ENCODE results near the gene LDB2. TPM values are rescaled to one million over a fixed set of nuclear protein-coding genes. Genes with fewer than 3 reads are reported as not detected.

The LDB2 gene
- polyA plus RNA-seq, 1 donor = 41.2 TPM

DNA sequence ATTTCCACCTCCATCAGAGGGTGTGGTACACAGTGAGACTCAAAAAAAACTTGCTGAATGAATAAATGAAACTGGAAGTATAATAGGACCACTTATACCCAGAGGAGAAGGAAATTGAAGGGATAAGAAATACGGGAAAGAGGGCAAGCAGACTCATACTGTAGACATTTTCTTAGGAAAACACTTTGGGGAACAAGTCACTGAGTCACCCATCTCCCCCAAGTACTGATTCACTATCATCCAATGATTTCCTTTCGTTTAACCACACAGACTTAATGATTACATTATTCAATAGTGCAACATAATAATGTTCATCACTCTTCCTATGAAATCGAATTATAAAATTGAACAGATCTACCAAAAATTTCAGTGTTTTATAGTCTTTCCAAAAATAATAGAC is 97.1 kb downstream of the LDB2 start:
- no peak for DNase-seq

DNA sequence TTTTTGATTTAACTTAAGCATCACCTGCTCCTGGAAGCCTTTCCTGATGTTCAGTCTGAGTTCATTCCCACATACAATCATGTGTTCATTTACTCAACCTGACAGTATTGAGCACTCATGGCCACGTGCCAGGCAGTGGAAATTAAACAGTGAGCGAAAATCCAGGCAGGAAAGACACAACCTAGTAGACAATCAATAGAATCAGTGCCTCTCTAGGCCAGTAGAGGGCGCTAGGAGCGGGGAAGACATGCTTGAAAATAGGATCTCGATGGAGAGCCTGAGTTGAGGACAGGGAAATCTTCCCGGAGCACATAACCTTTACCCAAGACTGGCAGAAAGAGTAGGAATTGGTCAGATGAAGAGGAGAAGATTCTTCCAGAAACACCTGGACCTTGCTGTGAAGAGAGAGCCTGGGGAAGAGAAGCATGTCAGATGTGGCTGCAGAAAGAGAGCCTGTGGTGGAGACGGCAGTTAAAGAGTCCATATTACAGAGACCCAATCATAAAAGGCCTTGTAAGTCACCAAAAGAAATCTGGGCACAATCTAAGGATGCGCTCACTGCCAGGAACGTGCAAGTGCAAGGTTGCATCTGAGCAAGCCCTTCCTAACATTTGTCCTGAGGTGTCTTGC is 103.5 kb downstream of the LDB2 start:
- peak; percentile 43 for DNase-seq

DNA sequence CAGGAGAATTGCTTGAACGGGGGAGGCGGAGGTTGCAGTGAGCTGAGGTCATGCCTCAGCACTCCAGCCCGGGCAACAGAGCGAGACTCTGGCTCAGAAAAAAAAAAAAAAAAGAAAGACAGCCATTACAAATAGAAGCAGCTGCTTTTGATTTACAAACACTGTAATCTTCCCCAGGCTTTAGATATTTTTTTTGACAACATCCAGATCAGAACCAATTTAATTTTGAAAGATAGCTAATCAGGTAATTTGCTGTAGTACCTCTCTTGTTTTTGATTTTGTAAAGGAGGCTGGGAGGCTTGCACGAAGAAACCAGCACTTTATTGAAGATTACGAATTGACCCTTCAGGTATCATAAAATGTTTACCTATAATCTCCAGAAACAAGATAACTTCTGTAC is 107.0 kb downstream of the LDB2 start:
- DNase-seq = no peak

GRCh38 chr4:16790508-16790907 is 107.9 kb downstream of the LDB2 start:
- no peak for DNase-seq

DNA sequence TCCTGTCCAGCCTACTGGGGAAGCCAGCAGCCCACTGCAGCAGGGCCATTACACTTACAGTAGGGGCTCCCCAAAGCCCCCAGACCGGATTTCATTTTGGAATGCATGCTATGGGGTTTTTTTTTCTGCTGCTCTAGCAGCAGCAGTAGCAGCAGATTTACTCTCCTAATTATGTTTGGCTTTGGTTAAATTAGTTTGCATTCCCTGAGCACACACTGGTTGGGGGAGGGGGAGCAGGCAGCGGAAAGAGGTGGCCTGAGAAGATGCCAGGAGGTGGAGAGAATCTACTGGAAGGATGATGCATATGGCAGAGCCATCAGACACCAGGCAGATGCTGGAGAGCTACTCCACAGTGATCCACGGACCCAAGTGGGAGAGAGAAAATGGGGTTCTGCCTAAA is 109.6 kb downstream of the LDB2 start:
- DNase-seq = no peak

DNA sequence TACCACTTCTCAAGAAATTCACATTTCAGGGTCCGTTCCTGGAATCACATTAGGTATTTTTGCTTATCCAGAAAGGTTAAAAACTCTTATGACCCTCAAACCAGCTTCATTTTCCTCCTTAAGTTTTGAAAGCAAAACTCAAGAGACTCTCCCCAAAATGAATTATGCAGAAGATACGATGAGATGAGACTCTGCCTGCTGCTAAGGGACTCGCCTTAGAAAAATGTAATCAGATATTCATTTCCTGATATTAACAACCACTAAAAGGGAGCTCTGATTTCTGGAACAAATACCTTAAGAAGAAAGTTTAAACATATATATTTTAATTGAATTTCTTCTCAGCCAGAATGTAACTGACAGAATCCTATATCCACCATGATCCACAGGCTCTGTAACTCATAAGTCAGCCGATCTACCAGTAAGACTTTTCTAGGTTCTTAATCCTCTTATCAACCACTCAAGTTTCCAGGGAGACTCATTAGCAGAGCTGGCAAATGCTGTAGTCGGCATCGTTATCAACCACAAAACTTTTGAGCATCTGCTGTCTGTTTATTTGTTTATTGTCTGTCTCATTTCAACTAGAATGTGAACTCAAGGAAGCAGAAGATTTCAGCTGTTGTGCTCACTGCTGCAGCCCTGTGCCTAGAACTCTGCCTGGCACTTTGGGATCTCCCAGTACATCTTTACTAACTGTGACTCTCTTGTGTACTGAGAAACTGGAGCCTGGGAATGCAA is 112.5 kb downstream of the LDB2 start:
- DNase-seq = no peak

GRCh38 chr4:16783119-16783518 is 115.3 kb downstream of the LDB2 start:
- DNase-seq = no peak

DNA sequence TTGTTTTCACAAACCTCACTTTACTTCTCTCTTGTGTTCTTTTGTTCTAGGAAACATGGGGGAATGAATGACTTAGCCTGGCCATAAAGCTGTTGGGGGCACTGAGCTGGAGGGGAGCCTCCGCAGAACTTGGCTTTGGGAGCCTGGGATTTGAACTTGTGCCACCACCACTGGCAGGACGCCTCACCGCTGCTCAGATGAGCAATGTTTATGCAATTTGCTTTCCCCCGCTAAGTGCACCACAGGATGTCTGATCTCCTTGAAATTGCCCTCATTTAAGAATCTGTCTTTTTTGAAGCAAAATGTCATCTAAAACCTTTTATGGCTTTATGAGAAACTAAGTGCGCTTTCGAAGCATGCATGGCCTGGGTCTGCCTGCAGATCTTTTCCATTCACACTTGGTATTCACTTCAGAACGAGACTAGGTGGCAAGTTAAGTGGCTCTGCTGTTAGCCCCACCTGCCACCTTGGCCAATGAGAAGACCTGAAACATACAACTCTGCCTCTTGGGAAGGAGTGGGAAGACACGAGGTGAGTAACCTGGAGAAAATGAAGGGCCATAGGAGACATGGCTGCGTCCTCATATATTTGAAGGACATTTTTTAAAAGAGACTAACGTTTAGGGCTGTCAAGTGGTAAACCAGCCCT is 119.3 kb downstream of the LDB2 start:
- no peak for DNase-seq

- no peak for DNase-seq
Observed at GRCh38 chr4:16777726-16778125, 120.7 kb downstream of the LDB2 start.

GRCh38 chr4:16775411-16776154 is 122.9 kb downstream of the LDB2 start:
- DNase-seq = no peak

DNA sequence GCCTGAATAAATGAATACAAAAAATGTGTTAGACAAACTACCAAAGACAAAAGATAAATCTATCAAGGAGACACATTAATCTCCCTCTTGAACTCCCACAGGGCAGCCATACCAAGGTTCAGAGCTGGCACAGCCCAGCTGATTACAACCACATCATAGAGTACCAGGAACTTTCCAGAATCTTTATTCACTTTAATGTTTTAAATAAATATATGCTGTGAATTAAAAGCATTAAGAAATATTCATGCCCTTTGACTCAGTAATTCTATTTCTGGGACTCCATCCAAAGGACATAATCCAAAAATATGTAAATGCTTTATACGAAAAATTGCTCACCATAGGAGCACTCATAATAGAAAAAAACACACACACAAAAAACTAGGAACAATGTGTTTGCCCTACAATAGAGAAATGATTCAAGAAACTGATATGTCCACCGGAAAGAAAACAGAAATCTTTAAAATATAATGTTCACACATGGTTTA is 126.0 kb downstream of the LDB2 start:
- DNase-seq = peak; percentile 34

- DNase-seq = no peak
Observed at GRCh38 chr4:16770710-16771285, 127.6 kb downstream of the LDB2 start.

DNA sequence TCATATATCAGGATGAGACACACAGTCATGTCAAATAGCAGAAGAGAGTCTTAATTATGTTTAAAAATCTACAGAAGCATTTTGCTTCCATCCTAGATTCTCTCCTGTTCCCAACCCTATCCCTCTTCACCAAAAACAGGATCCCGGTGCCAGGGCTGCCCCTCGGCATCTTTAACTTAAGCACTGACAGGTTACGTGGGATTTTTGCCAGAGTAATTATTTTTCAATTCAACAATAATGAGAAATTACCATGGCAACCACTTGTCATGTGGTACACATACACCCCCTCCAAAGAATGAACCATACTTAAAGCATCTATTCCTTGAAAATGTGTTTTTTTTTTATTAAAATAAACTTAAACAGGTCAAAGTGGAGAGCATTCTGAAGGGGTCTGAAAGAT is 130.6 kb downstream of the LDB2 start:
- no peak for DNase-seq

DNA sequence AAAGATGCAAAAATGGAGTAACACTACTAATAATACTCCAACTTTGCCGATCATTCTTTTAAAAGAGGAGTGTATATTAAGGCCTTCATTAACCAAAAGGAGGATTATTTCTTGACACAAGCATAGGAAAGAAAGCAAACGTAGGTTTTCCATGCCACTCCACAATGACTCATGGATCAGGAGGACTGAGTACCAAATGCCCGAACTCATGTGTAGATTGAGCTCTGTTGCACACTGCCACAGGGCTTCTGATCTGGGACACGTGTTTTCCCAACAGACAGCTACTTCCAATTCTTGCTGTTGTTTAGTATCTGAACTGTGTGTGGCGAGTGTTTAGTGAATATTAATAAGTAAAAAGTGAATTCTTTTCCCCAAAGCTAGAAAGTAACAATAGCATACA is 131.2 kb downstream of the LDB2 start:
- DNase-seq = no peak

- no peak for DNase-seq
Observed at GRCh38 chr4:16765546-16765945, 132.9 kb downstream of the LDB2 start.

DNA sequence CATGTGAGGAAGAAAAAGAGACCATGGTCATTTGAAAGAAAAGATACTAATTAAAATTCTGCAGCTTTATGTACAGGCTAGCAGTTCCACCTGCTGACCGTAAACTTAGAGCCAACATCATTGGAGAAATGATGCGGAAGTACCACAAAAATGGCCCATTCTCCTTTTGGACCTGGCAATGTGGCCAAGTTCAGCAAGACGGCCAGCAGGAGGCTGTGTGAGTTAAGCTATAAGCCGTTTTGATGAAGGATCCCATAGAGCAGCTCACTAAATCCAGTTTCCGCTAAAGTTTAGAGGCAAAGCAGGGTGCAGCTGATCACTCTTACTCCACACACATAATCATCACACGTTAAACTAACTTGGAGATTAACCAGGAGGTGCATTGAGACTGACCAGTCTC is 133.8 kb downstream of the LDB2 start:
- no peak for DNase-seq

- no peak for DNase-seq
Observed at GRCh38 chr4:16760617-16761363, 137.7 kb downstream of the LDB2 start.

DNA sequence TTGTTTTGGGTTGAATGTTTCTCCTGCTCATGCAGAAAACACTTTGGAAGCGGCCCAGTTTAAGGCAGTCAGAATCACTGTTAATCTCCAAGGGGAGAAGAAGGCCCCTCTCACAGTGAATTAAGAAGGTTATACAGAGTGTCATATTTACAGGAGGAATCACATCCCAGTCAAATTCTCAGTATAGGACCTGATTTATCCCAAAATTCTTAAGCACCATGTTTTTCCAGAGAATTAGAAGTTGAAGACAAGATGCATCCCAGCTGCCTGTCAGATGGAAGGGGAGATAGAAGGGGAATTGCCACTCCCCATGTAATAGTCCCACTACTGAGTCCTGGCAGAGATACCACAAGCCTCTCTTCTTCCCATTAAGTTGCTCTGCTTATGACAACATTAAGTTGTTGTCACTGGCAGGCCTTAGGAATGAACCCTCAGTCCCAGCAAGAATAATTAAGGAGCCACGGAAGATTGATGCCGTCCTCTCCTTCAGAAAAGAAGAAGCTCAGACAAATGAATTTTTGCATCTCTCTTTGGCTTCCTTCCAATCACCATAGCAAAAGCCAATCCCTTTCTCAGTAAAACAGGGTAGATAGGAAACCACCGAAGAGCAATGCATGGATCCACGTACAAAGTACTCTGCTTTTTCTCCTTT is 138.4 kb downstream of the LDB2 start:
- DNase-seq = peak; percentile 43

DNA sequence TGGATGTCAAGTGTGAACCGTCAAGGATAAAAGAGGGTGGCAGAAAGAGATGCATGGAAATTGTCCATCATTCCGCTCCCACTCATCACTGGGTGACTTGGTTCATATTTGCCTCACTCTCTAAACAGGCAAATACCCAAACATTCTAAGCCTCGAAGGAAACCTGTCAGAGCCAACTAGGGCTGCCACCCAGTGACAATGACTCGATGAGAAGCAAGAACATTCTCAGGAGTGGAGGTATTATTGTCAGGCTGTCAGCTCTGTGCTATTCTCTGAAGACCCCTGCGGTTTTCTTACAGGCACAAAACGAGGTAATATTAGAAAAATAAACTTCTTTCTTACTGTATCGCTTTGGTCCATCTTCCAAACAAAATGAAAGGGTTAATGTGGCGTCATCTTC is 139.6 kb downstream of the LDB2 start:
- DNase-seq = no peak

- no peak for DNase-seq
Observed at GRCh38 chr4:16758255-16758654, 140.2 kb downstream of the LDB2 start.

DNA sequence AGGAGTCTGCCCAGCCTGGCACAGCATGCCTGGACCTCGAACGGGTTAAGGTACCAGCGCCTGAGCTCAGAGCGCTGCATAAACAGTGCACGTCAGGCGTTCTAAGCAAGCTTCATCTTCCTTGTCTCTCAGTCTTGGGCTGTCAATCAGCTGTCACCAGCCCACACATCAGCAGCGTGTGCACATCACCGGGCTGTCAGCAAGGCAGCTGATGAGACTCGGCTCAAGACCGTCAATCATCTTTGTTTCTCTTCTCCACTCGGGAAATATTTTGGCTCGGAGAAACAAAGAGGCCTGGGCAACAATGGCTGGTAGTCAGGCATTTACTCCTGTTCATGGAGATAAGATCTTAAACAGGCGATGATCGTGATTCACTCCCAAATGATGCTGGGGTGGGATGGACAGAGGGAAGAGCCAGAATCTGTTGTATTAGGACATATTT is 141.3 kb downstream of the LDB2 start:
- no peak for DNase-seq

All from hindlimb muscle (tissue), 1 donor.